NOMO-1 (cell line): ENCODE measurements around the gene VSIG10.
A peak's percentile ranks its signal among the peaks of the same experiment; 100 is the strongest.
"Not testable (repeated sequence)": the region's sequence is repeated elsewhere in the genome, so short reads cannot be mapped to it uniquely, and the experiment has no call there.

Experiments
- DNase-seq, 2 experiments: peaks; one replicate each; lab custom pipeline; 2025; ENCODE audit not compliant: unreplicated experiment in 2 of 2; lab: John Stamatoyannopoulos, UW

Gene VSIG10

DNA sequence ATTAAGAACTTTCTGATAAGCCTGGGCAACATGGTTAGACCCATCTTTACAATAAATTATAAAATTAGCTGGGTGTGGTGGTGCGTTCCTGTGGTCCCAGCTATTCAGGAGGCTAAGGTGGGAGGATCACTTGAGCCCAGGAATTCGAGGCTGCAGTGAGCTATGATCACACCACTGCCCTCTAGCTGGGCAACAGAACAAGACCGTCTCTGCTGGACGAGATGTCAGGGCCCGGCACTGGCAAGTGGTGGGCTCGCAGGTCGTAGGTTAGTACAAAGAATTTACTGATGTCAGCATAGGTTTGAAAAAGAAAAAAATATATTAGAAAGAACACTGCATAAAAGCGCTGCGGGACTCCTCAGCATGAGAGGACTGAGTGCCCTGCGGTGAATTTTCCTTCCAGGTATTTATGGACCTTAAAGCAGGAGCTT lies 15.7 kb upstream of the VSIG10 start:
- no peak for DNase-seq

DNA sequence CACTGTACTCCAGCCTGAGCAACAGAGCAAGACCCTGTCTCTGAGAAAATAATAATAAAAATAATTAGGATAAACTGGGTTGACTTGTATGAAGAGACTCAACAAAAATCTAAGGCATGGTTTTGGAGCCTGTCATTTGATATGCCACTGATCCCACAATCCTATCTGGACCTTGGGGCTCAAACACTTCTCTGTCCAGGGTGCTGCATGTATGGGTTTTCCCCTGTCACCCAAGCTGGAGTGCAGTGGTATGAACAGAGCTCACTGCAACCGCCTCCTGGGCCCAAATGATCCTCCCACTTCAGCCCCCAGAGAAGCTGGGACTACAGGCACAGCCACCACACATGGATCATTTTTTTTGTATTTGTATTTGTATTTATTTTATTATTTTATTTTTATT lies 5.3 kb upstream of the VSIG10 start:
- DNase-seq: no peak

DNA sequence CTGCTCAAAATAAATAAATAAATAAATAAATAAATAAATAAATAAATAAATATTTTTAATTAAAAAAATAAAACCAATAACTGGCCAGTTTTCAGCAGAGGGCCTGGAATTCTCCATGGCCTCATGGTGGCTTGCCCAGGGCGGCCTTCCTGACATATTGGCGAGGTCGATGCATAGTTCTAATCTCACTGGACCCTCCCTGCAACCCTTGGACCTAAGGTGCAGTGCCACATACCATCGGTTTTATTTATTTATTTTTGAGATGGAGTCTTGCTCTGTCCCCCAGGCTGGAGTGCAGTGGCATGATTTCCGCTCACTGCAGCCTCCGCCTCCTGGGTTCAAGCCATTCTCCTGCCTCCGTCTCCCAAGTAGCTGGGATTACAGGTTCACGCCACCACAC lies 3.9 kb upstream of the VSIG10 start:
- no peak for DNase-seq

DNA sequence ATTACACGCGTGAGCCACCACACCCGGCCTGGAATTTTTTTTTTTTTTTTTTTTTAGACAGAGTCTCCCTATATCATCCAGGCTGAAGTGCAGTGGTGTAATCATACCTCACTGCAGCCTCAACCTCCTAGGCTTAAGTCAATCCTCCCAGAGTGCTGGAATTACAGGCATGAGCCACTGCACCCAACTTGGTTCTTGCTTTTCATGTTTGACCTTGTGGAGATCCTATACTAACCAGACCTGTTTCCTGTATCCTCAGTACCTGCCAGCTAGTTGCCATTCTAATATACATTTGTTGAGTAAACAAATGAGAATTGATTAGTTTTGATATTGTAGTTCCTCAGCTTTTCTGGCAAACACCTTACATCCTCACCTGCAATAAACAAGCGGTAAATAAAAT lies 3.2 kb upstream of the VSIG10 start:
- DNase-seq: no peak

DNA sequence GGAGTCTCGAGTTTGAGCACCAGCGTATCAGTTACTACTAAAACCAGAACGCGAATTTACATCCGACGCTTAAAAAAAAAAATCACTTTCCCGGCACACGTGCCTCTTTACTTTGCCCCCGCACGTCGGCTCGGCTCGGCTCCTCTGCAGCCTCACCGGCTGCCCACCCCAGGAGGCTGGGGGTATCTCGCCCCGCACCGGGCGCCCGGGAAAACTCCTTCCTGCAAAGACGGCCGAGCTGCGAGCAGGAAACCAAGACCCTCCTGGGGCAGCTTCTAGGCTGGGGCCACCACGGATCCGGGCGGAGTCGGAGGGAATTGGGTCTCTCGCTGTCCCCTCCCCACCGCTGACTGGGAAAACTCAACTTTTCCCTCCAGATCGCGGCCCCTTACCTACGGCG lies 610 bp downstream of the VSIG10 start:
- DNase-seq: no peak

DNA sequence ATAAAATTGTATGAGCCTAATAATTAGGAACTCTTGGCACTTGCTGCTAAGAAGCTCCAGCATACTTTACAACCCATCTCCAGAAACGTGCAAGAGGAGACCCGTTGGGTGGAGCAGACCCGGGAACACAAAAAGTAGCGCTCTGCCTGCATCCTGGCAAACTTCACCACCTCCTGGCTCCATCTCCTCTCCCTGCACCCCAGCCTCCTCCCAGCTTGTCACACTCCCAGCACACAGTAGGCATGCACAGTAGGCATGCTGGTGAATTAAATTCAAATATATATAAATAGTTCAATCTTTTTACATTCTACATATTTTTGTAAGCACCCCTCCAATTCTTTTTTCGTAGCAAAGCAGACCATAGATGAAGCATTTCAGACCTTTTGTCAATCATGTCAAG lies 1.2 kb downstream of the VSIG10 start:
- no peak for DNase-seq

DNA sequence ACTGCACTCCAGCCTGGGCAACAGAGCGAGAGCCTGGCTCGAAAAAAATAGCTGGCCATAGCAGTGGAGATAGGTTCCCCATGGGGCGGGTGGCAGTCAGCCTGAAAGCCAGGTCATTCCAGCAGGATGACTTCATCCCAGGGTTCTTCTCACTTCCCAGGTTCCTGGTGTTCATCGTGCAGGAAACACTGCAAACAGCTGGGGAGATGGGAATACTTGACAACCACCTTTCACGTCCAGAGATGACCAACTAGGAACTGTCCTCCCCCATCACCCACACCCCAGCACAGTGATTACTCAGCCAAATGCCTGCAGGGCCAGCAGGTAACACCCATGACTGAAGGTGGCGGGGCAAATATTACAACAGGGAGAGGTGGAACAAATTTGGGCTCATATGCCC lies 1.7 kb downstream of the VSIG10 start:
- no peak for DNase-seq

DNA sequence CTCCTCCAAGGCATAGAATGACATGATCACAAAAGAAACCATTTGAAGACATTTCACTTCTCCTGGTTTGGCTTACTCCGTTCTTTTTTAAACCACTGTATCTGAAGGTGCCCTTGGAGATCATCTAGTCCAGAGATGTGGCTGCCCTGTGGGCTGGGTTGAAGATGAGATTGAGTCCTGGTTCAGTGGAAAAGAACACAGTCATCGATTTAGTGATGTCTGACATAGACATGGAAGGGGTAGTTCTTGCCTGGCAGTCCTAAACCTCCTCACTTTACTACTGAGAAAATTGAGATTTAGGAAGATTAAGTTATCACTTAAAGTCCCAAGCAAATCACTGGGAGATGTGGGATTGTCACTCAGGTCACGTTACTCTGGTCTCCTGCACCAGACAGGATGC lies 2.8 kb downstream of the VSIG10 start:
- DNase-seq: no peak

DNA sequence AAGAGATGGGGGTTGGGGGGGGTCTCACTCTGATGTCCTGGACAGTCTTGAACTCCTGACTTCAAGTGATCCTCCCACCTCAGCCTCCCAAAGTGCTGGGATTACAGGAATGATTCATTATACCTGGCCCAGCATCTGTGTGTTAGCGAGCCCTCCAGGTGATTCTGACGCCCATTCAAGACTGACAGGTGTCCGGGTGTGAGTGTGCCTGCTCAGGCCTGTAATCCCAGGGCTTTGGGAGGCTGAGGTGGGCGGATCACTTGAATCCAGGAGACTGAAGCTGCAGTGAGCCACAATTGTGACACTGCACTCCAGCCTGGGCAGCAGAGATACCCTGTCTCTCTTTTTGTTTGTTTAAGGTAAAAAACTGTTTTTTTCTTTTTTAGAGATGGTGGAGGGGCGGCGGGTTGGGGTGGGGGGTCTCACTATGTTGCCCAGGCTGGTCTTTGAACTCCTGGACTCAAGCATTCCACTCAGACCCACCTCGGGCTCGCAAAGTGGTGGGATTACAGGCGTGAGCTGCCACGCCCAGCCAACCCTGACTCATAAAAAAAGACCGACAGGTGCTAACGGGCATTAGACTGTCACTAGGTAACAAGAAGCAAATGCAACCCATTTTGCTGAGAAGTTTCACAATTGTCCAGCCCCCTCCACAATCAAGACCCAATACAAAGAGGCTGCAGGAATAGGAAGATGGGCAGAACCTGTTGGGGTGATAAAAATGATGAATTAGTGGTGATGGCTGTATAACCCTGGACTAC lies 4.7 kb downstream of the VSIG10 start:
- no peak for DNase-seq

DNA sequence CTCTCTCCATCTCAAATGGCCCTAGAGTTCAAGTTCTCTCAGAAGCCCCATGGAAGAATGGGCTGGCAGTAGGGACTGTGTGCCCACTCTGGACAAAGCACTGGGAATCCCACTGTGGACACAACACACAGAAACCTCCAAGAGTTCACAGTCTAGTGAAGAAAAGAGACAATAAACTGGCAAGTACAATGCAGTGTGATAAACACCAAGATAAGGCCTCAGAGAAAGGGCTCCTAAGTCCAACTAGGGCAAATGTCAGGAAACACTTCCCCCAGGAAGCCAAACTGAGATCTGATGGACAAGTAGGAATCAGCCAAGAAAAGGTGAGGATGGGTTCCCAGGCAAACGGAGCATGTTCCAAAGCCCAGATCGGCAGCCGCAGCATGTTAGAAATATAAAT lies 5.4 kb downstream of the VSIG10 start:
- no peak for DNase-seq

DNA sequence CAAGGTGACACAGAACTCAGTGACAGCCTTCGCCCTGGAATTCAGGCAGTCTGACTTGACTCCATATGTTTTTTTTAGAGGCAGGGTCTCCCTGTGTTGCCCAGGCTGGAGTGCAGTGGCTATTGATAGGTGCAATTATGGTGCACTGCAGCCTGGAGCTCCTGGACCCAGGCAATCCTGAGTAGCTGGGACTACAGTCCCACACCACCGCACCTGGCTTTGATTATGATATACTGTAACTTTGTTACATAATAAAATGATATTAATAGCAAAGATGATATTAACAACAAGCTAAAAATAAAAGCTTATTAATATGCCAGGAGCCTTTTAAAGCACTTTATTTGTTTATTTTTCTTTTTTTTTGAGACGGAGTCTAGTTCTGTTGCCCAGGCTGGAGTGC lies 9.8 kb downstream of the VSIG10 start:
- DNase-seq: no peak

DNA sequence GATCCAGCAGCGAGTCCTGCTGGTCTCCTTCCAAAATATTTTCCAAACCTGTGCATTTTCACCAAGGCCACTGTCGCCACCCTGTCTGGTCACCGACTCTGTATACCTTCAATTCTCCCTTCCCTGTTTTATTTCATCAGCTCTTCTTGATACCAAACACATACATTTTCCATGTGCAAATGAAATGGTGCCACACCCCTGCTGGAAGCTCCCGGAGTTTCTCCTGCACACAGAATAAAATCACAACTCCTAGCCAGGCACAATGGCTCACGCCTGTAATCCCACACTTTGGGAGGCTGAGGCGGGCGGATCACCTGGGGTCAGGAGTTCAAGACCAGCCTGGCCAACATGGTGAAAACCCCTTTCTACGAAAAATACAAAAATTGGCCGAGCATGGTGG lies 14.0 kb downstream of the VSIG10 start:
- no peak for DNase-seq

DNA sequence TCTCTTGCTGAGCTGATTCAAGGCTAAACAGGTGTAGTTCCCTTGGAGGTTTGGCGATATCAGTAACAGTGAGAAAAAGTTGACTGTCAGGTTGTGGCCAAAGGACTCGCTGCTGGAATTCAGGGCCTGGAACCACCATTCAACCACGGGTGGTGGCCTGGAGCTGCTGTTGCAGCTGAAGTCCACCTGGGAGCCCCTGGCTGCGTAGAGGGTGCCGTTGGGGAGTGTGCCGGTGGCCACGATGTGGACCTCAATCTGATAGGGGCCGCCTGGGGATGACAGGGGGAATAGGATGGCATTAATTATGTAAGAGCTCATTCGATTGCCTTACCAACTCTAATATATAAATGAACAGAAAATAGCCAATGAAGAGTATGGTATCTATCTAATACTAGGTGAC lies 21.6 kb downstream of the VSIG10 start:
- DNase-seq: no peak

DNA sequence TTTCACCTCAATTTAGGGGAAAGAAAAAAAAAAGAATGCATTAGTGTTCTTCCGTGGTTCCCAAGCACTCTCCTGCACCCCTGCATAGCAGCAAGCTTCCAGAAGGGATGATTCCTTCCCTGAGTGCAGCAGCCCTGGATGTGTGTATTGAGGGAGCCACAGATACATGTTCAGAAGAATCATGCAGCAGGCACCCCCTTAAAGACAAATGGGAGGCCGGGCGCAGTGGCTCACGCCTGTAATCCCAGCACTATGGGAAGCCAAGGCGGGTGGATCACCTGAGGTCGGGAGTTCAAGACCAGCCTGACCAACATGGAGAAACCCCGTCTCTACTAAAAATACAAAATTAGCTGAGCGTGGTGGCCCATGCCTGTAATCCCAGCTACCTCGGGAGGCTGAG lies 22.3 kb downstream of the VSIG10 start:
- not testable (repeated sequence) for DNase-seq

DNA sequence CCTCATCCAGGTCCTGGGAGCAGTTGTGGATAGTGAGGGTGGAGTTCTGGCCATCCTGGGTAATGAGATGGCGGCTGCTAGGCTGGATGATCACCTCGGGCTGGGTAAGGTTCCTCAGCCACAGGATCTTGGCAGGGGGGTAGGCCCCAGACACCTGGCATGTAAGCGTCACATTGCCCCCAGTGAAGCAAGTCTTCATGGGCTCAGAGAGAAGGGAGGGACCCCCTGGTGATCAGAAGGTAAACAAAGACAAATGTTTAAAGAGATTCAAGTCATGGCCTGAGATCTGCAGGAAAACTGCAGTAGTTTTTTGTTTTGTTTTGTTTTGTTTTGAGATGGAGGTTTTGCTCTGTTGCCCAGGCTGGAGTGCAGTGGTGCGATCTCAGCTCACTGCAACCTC lies 30.0 kb downstream of the VSIG10 start:
- no peak for DNase-seq

DNA sequence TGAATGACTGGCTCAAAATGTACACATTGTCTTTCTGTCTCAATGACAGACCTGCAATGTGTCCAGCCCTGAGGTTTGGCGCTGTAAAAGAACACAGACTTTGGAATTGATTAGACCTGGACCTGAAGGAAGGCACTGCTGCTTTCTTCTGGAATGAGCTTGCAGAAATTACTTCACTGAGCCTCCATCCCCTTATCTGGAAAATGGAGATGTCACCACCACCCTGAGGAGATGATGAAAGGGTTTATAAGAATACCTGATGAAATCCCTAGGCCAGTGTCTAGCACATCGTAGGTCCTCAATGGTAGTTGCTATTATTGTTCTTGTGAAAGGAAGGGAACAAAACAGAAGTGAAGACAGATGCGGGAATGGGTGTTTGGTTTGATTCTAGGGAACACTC lies 33.2 kb downstream of the VSIG10 start:
- DNase-seq: no peak

DNA sequence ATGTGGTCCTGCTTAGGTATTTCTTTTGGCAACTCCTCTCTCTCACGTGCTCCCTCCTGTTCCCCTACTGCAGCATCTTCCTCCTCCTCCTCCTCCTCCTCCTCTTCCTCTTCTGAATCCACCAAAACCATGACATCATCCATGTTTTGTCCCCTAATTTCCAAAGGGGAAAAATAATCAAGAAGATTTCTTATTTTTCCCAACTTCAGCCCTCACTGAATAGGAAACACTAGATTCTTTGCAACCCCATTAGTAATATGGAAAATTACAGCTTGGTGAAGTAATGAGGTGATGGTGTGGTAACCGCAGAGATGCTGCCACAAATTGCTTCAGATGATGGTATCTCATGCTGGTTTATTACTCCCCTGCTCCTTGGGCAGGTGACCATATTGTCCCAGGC lies 35.4 kb downstream of the VSIG10 start:
- DNase-seq: no peak

DNA sequence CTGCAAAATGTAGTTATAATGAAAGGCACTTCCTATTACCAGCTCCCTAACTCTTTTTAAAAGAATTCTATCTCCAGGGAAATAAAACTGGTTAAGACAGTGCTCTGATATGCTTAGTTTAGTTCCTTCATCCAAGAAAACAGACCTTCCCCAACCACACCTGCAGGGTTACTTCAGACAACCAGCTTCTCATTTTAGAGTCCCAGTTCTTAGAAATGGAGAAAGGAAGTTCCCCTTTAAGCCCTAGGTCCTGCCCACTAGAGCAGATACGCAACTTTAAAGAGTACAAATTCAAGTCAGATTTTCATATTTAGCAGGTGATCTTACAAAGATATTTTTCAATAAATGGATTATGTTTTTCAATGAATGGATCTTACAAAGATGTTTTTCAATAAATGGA lies 38.4 kb downstream of the VSIG10 start:
- DNase-seq: peak in 1 of 2 experiments; percentile 44

DNA sequence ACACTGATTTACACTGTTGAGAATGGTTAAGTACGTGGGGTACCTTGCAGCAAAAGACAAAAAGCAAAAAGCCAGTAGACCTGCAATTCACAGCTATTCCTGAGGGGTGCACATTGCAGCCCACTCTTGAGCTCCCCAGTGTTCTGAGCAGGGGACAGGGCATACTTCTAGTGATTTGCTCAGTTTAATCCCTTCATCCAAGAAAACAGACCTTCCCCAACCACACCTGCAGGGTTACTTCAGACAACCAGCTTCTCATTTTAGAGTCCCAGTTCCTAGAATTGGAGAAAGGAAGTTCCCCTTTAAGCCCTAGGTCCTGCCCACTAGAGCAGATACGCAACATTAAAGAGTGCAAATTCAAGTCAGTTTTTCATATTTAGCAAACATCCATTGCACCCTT lies 39.2 kb downstream of the VSIG10 start:
- DNase-seq: peak in 1 of 2 experiments; percentile 44

DNA sequence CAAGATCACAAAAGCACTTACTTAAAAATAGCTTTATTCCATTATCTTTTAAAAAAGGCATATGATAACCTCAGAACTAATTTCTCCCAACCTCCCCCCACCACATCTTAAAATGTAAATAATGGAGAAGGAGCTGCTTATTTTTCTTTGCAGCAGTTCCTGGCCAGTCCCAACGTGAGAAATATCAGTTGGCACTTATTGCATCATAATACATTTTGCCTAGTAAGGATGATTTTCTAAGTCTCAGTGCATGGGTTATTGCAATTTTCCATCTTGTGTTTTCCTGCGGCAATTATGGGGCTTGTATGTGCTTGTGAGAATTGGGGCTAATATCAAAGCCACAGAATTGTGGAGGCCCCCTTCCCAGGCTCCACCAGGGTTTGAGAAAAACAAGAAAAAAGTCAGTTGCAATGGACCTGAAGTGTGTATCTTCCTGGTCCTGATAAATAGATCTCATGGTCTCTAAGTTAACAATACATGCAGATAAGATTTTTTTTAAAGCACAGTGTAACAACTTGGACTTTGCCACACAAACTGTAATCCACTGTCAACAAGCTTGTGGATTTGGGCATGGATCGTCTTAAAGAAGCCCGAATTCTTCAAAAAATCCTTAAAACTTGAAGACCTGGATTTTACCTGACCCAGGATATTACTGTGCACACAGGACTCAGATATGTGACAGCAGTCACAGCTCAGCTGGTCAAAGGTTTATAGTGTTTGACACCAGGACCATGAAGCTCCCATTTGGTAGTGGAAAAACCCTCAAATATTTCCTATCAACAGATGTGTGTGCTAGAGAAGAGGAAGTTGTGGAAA lies 40.0 kb downstream of the VSIG10 start:
- DNase-seq: peak; percentile 30 to 33

DNA sequence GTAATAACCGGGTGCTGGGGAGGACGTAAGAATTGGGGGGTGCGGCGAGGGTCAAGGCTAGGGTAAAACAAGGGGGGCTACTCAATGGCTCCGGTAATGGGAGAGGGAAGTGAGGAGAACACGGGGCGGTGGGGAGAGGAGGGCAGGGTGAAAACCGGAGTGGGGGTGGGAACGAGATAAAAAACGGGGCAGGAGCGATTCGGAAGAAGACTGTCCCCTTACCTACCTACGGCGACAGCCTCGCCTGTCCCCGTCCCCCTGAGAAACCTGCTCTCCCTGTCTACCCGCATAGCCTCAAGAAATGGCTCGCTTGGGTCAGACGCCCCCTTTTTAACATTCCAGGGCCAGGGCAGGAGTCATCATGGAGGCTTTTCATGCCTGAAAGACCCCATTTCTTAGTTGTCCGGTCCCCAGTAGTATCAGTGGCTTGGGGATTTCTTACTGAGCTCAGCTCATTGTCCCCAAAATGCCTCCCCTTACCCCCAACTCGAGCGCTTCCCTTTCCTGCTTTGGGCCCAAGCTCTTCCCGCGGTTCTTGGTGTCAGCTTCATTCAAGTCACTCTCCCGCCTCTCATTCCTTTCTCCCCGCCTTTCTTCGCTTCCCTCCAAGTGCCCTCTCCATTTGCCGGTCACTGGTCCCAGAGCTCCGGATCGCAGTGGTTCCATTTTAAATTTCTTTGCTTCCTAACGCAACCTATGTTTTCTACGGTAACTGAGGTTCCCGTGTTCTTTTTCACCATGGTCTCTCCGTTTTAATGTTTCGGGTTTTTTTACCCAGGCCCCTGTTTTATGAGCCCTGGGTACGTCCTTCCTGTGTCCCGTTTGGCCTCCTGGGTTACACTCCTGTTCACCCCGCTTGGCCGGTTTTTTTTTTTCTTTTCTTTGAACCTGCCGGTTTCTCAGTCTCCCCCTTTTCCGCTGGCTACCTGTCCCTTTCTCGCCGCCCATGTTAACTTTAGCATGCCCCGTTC lies 41.7 kb downstream of the VSIG10 start:
- no peak for DNase-seq
